HCT116 (cell line): ENCODE measurements around the gene ZSWIM5. TPM values are rescaled to one million over a fixed set of nuclear protein-coding genes. Genes with fewer than 3 reads are reported as not detected.
"Not testable (repeated sequence)": the region's sequence is repeated elsewhere in the genome, so short reads cannot be mapped to it uniquely, and the experiment has no call there.

Experiments
- ATAC-seq: fragments of 200-7000 bp; cut with Tn5 transposase; 2 replicates; pipeline ENCODE4 v1.9.1; 2020; ENCODE audit warnings: mild to moderate bottlenecking, moderate library complexity
- BruUV-seq: library from RNA; stranded (reverse); fragments of 400-500 nt; replicated peaks from 2 replicates; lab custom pipeline; 2021; lab: Mats Ljungman, UMichigan
- CTCF ChIA-PET: fragments of 300-600 bp; sonication (Branson Sonifier 250); formaldehyde crosslinking; loops from one replicate; lab custom pipeline; 2021; ENCODE audit warnings: antibody characterized with exemption; lab: Charles Lee
- POLR2A ChIA-PET: fragments of 300-600, 350-600 bp; sonication (Branson Sonifier 250); formaldehyde crosslinking; loops from one replicate; lab custom pipeline; 2021; ENCODE audit warnings: antibody characterized with exemption; lab: Charles Lee
- RAD21 ChIA-PET, 2 experiments: fragments of 300-600 bp; sonication (Branson Sonifier 250); formaldehyde crosslinking; loops; one replicate each; lab custom pipeline; 2023; ENCODE audit warnings: low total read pairs in 2 of 2; ENCODE audit not compliant: uncharacterized antibody in 2 of 2, unreplicated experiment in 2 of 2, low non-redundant PET in 1 of 2; lab: Charles Lee
- DNase-seq: peaks from one replicate; pipeline ENCODE4 v3.0.0-alpha.2; 2010; ENCODE audit warnings: low read depth, low spot score
- H2AFZ ChIP-seq: fragments of 200-600 bp; shearing (Covaris generic), sonication (generic); 2 replicates; pipeline ENCODE4 v1.6.1; 2017; ENCODE audit warnings: low read depth, mixed run types, mixed read lengths, antibody characterized with exemption, low read length; ENCODE audit not compliant: poor library complexity, severe bottlenecking
- H3K27ac ChIP-seq: 2 replicates; pipeline ENCODE4 v1.5.1; 2012; ENCODE audit warnings: low read depth, low read length
- H3K27me3 ChIP-seq: fragments of 200-600 bp; sonication (generic); 2 replicates; pipeline ENCODE4 v1.6.1; 2016; ENCODE audit warnings: mixed run types, low read length, mixed read lengths; ENCODE audit not compliant: insufficient read depth
- H3K36me3 ChIP-seq, 2 experiments: fragments of 200-500 bp in 1 of 2; fragments of 200-600 bp in 1 of 2; sonication (Bioruptor generic) in 1 of 2; sonication (generic) in 1 of 2; 2 replicates each; pipeline versions ENCODE4 v1.5.1 to v1.6.1; 2014 to 2016; ENCODE audit warnings: low read length in 2 of 2, inconsistent platforms in 1 of 2, mixed read lengths in 1 of 2, mixed run types in 1 of 2; ENCODE audit not compliant: insufficient read depth in 2 of 2, control insufficient read depth in 1 of 2
- H3K4me1 ChIP-seq, 2 experiments: fragments of 200-600 bp in 1 of 2; sonication (generic) in 1 of 2; 2 replicates each; pipeline versions ENCODE4 v1.5.1 to v1.6.1; 2012 to 2017; ENCODE audit warnings: low read length in 2 of 2, inconsistent platforms in 1 of 2, mild to moderate bottlenecking in 1 of 2, mixed read lengths in 1 of 2, mixed run types in 1 of 2, moderate library complexity in 1 of 2; ENCODE audit not compliant: insufficient read depth in 2 of 2, control insufficient read depth in 1 of 2
- H3K4me2 ChIP-seq: fragments of 200-600 bp; sonication (generic); 2 replicates; pipeline ENCODE4 v1.6.1; 2017; ENCODE audit warnings: mixed run types, low read length, mixed read lengths
- H3K4me3 ChIP-seq, 2 experiments: fragments of 200-600 bp in 1 of 2; sonication (generic) in 1 of 2; replicated peaks in 1 of 2; 2 replicates each; pipeline ENCODE4 v1.5.1; 2011 to 2016; ENCODE audit warnings: low read length in 2 of 2, control low read depth in 1 of 2, low read depth in 1 of 2, mild to moderate bottlenecking in 1 of 2, mixed read lengths in 1 of 2, mixed run types in 1 of 2
- H3K79me2 ChIP-seq: fragments of 200-600 bp; sonication (generic); 2 replicates; pipeline ENCODE4 v1.6.1; 2017; ENCODE audit warnings: mild to moderate bottlenecking, mixed run types, low read length, moderate library complexity, mixed read lengths; ENCODE audit not compliant: insufficient read depth
- H3K9ac ChIP-seq: fragments of 200-600 bp; sonication (generic); 2 replicates; pipeline ENCODE4 v1.6.1; 2016; ENCODE audit warnings: low read length, mixed read lengths
- H3K9me2 ChIP-seq: fragments of 200-600 bp; sonication (generic), shearing (Covaris generic); 2 replicates; pipeline ENCODE4 v1.6.1; 2017; ENCODE audit warnings: mixed run types, mild to moderate bottlenecking, moderate library complexity; ENCODE audit not compliant: insufficient read depth
- H3K9me3 ChIP-seq, 2 experiments: fragments of 200-500 bp in 1 of 2; fragments of 200-600 bp in 1 of 2; sonication (Bioruptor generic) in 1 of 2; sonication (generic) in 1 of 2; 2 replicates each; pipeline ENCODE4 v1.6.1; 2014 to 2017; ENCODE audit warnings: low read length in 2 of 2, mixed read lengths in 2 of 2, inconsistent platforms in 1 of 2, low read depth in 1 of 2, mild to moderate bottlenecking in 1 of 2, mixed run types in 1 of 2, moderate library complexity in 1 of 2; ENCODE audit not compliant: control insufficient read depth in 1 of 2, insufficient read depth in 1 of 2
- H4K20me1 ChIP-seq: fragments of 200-600 bp; sonication (generic), shearing (Covaris generic); 2 replicates; pipeline ENCODE4 v1.6.1; 2017; ENCODE audit warnings: mixed run types, mild to moderate bottlenecking, moderate library complexity; ENCODE audit not compliant: insufficient read depth
- CBX3 ChIP-seq: IDR thresholded peaks from 2 replicates; pipeline ENCODE4 v1.6.1; 2012; ENCODE audit warnings: low read depth
- CEBPB ChIP-seq: IDR thresholded peaks from 2 replicates; pipeline ENCODE4 v1.6.1; 2012; ENCODE audit warnings: low read depth
- FOSL1 ChIP-seq: IDR thresholded peaks from 2 replicates; pipeline ENCODE4 v1.6.1; 2012; ENCODE audit warnings: low read depth
- intact Hi-C: fragments of 100-400 bp; cut with micrococcal nuclease; formaldehyde crosslinking; loops from 2 replicates; pipeline ENCODE4 v1.10.0; 2022
- total RNA-seq: library from RNA; stranded (reverse); gene quantifications from one replicate; pipeline ENCODE4 v1.2.1, GENCODE V29; 2021; ENCODE audit not compliant: unreplicated experiment
- TF ChIP-seq, protein P1 (sequence below): IDR thresholded peaks from 2 replicates; pipeline ENCODE4 v1.6.1; 2012

Gene ZSWIM5
- total RNA-seq, 1 experiment from 2014 or later = 1.1 TPM

DNA sequence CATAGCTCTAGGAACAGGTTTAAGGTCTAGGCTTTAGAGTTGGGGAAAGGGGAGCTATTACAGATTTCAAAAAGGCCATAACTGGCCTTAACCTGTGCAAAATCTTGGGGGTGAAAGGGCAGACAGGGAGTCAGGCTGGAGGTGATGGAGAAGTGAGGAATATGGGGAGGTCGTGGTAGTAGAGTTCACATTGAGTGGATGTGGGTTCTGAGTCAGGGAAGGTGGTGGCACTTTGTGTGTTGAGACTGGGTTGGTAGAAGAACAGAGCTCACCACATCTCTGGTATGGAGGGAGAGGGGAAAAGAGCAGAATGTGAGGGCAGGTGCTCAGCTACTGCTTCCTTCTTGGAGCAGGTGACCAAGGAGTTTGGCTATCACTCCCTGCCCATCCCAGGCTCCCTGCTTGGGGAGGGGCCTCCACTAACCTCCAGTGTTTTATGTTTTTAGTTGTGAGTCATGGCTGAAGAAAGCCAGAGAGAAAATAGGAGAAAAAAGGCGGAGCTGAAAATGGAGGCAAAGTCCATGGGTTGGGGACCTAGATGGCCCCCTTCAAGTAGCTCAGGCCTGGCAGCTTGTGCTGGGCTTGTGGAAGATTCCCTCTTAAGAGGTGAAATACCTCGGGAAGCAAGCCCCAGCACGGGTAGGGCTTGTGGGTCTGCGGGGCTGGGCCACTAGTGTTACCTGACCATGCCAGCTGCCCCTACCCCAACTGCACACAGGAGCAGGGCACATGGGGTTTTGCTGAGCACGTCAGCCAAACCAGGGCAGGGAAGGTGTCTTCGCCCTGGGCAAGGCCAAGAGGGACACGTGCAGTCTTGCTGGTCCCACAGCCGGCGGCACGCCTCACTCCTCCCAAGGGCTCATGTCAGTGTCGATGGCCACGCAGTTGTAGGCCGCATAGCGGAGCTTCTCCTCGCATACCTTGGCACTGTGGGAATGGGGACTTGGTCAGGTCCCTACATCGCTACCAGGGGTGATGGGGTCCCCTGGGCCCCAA, 203.5 kb downstream of the ZSWIM5 start:
- POLR2A ChIA-PET = interaction anchor here (0.9 kb wide), 1 partner anchor 9 kb away, joined by 3 read pairs; the partner anchor contains the start of gene UROD
- no peak overlapping the region for H3K4me3 ChIP-seq
- H2AFZ ChIP-seq = no peak overlapping the region
- H3K27me3 ChIP-seq = no peaks in the 10 kb centered on the region
- no peaks in the 10 kb centered on the region for H3K79me2 ChIP-seq
- no peaks in the 10 kb centered on the region for H3K9me2 ChIP-seq
- H3K36me3 ChIP-seq = peaks cover 5 to 9% of the 10 kb centered on the region in 2 experiments; a peak in 3 of 4 replicates
- RAD21 ChIA-PET = no interaction called here
- DNase-seq (no peak), ATAC-seq (no peak)
- no peaks in the 10 kb centered on the region for H3K4me1 ChIP-seq
- H3K9ac ChIP-seq = no peak overlapping the region
- no peak overlapping the region for H3K27ac ChIP-seq
- no peaks in the 10 kb centered on the region for H3K9me3 ChIP-seq
- TF ChIP-seq CBX3 (no peak), CEBPB (no peak), FOSL1 (no peak)
- TF ChIP-seq, protein P1, sequence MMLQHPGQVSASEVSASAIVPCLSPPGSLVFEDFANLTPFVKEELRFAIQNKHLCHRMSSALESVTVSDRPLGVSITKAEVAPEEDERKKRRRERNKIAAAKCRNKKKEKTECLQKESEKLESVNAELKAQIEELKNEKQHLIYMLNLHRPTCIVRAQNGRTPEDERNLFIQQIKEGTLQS = no peak
- BruUV-seq = no TSS peak
- no peaks in the 10 kb centered on the region for H4K20me1 ChIP-seq
- intact Hi-C loops = no loop called here
- no peak overlapping the region for H3K4me2 ChIP-seq
- CTCF ChIA-PET = no interaction called here

DNA sequence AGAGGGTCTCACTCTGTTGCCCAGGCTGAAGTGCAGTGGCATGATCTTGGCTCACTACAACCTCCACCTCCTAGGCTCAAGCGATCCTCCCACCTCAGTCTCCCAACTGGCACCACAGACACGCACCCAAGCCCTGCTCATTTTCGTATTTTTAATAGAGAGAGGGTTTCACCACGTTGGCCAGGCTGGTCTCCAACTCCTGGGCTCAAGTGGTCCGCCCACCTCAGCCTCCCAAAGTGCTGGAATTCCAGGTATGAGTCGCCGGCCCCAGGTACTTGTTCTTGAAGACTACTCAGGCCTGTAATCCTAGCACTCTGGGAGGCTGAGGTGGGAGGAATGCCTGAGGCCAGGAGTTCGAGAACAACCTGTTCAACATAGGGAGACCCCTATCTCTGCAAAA, 204.8 kb downstream of the ZSWIM5 start:
- BruUV-seq, H3K27ac ChIP-seq, intact Hi-C loops, H3K79me2 ChIP-seq, ATAC-seq, RAD21 ChIA-PET, H3K4me1 ChIP-seq, H3K9me3 ChIP-seq, H3K9ac ChIP-seq, H4K20me1 ChIP-seq, H3K27me3 ChIP-seq, DNase-seq, H3K9me2 ChIP-seq, POLR2A ChIA-PET, CTCF ChIA-PET, H2AFZ ChIP-seq, H3K36me3 ChIP-seq, H3K4me3 ChIP-seq, H3K4me2 ChIP-seq: not testable (repeated sequence)
